ENCODE data around the gene DLST.

DNA sequence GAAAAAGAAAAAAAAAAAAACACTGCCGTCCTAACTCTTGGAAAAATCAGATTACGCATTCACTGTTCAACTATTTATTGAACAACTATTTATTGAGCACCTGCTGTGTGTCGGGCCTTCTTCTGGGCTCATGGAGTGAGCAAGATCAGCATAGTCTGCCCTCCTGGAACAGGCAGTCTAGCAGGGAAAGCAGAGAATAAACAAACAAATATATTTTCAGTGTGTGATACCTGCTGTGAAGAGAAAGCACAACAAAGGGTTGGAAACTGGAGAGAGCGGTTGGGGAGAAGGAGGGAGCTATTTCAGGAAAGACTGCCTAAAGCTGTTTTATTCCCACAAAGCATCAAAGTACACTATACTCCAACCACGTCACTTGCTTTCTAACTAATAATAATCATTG, 16.6 kb upstream of the DLST start:
- no peak for TF ChIP-seq CTCF (conservative IDR thresholded peaks at IDR 0.05; ENCODE audit: low read length)
- TF ChIP-seq EZH2phosphoT487 (IDR thresholded peaks at IDR 0.05; ENCODE audit: borderline replicate concordance, low read depth, low read length) = no peak

Data from OCI-LY7 (cell line).